ENCODE results near the gene HFM1.

The HFM1 gene

DNA sequence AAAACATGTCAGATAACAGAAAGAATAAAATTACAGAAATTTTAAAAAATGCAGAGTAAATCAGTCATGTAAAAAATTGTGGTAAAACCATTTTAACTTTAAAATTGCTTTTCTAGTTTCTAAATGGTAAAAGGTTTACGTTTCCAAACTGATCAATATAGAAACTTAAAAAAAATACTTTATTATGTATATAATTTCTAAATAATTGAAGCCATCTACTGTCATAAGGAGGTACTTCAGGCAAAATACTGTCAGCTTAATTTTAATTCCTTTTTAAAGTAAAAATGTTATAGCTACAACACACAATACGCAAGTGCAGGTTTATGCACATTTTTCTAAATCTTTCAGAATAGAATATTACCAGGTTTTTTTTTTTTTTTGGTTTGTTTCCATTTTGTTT lies 159.9 kb downstream of the HFM1 start:
- DNase-seq = no peak

GRCh38 chr1:91243171-91243570 lies 161.5 kb downstream of the HFM1 start:
- DNase-seq = no peak

- no peak for DNase-seq
Observed at GRCh38 chr1:91234181-91234580, 170.5 kb downstream of the HFM1 start.

DNA sequence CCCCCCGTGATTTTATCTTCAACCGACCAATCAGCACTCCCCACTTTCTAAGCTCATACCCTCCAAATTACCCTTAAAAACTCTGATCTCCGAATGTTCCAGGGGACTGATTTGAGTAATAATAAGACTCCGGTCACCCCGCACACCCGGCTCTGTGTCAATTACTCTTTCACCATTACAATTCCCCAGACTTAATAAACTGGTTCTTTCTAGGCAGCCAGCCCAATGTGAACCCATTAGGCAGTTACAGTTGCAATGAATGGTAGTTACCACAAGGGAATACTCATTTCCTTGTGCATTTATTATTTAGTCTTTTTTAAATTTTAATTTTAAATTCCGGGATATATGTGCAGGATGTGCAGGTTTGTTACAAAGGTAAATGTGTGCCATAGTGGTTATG lies 177.9 kb downstream of the HFM1 start:
- DNase-seq = no peak

DNA sequence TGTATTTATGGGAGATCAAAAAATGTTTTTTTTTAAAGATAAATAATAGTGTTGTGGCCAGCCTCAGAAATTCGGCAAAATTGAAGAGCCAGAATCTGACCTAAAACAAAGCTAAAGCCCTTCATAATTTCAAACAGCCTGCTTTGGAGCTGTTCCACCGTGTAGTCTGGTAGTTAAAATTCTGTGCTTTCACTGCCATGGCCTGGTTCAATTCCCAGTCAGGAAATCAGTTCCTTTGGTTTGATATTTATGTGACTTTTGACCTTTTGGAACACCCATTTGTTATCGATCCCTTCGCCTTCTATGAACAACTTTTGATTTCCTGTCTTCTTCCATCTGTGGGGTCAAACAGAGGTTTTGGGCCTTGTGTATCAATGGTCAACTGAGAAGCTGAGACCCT lies 179.8 kb downstream of the HFM1 start:
- no peak for DNase-seq

GRCh38 chr1:91221017-91221416 lies 183.6 kb downstream of the HFM1 start:
- DNase-seq = no peak

GRCh38 chr1:91217911-91218310 lies 186.7 kb downstream of the HFM1 start:
- no peak for DNase-seq
